NCI-H226 (cell line): Measurements from ENCODE around the gene APP.
"Not testable (repeated sequence)": the region's sequence is repeated elsewhere in the genome, so short reads cannot be mapped to it uniquely, and the experiment has no call there.

ENCODE experiments used
- DNase-seq: peaks from one replicate; pipeline ENCODE4 v3.0.0-alpha.2; 2015

APP gene

DNA sequence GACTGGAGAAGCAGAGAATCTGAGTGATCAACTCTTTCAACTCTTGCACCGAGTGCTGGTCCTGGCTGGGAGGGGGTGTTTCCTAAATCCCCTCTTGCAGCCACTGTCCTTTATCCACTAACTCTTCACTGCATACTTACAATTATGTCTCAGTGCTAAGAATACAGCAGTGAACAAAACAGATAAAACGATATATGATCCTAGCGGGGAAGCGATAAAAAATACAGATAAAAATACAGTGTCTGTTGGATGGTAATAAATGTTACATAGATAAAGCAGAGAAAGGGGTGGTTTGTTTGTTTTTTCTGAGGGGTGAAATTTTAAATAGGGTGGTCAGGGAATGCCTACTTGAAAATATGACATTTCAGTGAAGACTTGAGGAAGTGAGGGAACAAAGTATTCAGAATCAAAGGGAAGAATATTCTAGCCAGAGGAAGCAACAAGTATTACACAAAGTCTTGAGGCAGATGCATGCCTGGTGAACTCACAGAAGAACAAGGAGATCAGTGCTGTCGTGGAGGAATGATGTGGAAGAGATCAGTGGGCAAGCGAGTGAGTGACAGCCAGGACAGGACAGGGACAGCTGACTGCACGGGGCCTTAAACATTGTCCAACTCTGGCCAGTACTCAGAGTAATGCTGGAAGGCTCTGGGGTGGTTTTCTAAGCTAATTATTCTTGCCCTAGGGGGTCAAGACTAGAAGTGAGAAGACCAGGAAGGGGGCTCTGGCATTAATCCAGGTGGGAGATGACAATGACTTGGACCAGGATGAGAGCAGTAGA, 110.0 kb downstream of the APP start:
- DNase-seq = no peak

DNA sequence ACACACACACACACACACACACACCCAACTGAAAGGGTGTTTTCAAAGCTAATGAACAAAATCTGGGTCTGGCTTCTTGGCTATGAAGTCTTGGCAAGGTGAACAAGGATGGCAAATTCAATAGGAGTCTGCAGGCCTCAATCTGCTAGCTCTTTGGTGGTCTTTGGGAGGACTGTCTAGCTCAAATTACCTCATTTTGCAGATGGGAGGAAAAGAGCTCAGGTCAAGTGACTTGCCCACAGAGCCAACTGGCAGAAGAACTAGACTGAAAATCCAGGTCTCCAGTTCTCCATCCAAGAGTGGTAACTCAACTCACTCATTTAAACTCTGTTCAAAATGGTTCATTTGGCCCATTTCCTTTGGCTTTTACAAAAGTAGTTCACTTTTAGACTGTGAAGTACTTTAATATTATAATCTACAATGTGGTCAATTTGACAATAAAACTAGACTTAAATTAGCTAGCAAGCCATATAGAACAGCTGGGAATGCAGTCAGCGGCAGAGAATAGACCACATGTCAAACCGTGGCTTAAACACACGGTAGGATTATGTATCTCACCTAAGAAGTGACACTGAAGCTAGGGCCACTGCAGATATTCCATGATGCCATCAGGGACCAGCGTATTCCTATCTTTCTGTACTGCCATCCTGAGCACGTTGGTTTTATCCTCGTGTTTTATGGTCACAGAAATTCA, 112.9 kb downstream of the APP start:
- no peak for DNase-seq

DNA sequence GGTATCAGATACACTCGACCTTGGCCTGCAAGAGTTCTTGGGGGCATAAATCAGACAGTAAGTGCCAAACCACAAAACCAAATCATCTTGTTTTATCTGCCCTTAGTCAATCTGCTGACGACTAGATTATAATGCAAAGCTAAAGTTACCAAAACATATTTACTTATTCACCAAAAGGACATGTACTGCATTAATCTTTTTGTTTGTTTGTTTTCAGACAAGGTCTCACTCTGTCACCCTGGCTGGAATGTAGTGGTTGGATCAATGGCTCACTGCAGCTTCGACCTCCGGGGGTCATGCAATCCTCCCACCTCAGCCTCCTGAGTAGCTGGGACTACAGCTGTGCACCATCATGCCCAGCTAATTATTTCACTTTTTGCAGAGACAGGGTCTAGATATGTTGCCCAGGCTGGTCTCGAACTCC, 114.7 kb downstream of the APP start:
- DNase-seq = peak; percentile 16

DNA sequence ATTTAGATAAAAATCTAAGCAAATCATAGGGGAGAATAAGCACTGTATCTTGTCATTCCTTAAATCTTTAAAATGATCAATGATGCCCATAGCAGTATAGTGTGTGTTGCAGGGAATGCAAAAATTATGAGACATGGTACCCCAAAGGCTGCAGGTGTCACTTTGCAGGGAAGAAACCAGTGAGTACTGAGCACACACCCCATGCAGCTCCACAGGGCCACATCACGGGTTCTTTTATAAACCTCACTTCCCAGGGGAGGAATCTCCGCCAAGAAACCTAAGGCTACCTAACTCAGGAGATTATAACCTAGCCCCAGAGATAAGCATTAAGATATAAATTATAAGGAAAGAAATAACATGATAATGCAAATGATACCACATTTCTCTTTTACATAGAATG, 115.6 kb downstream of the APP start:
- DNase-seq = no peak

DNA sequence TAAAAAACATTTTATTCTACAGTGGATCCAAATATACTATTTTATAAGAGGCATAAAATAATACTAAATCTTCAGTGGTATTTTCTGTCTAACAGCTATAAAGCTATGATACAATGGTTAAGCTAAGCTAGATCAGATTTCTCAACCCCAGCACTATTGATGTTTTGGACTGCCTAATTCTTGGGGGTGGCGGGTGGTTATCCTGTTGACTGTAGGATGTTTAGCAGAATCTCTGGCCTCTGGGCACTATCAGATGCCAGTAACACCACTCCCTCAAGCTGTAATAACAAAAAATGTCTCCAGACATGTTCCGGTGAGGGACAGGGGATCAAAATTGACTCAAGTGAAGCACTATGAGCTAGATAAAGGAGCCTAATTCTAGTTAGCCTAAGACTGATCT, 118.5 kb downstream of the APP start:
- no peak for DNase-seq

DNA sequence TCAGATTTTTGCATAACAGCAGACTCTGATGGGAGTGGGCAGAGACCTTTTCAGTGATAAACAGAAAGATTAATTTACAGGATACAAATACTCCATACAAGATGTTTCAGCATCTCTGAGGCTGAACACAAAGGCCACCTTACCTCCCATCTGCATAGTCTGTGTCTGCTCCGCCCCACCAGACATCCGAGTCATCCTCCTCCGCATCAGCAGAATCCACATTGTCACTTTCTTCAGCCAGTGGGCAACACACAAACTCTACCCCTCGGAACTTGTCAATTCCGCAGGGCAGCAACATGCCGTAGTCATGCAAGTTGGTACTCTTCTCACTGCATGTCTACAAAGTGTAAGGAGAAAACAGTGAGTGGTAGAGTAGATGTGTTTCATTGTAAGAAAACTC, 119.7 kb downstream of the APP start:
- no peak for DNase-seq

DNA sequence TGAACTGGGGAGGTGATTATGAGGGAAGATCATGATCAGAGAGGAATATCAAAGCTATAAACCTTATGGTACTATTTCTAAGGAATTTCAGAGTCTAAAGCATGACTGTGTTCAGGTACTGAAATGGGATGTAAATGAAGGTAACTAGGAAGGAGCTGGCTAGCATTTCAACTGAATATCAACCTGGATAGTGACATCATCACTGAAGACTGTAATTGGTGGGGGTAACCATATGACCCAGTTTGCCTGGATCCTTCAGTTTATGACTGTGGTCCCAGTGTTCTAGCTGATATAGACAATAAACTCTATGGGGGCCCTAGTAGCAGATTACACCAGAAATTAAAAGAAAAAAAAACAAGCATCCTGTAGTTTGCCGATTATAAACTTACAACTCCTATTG, 120.8 kb downstream of the APP start:
- DNase-seq = no peak

DNA sequence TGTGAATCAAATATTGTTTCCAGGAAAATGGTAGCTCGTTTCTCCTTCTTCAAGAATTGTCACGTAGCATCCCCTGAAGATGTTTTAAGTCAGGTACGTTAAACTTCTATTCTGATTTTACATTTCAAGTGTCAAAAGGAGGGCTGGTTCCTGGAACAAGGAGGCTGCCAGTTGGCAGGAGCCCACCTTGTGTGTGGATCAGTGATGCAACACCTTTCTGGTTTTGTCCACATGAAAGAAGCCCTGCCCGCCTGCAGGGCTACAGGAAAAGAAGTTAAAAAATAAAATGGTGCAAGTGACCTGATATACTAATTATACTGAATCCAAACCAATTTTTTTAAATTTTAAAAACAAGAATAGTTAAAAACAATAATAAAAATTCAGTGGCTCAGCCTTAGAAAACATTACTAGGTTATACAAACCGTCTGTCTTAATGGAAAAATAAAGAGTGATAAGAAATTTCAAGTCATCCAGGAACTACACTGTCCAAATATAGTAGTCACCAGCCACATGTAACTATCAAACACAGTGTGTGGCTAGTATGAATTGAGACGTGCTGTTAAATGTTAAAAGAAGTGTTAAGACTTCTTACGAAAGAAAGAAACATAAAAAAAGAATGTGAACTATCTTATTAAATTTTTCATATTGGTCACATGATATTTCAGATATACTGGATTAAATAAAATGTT, 123.1 kb downstream of the APP start:
- no peak for DNase-seq

DNA sequence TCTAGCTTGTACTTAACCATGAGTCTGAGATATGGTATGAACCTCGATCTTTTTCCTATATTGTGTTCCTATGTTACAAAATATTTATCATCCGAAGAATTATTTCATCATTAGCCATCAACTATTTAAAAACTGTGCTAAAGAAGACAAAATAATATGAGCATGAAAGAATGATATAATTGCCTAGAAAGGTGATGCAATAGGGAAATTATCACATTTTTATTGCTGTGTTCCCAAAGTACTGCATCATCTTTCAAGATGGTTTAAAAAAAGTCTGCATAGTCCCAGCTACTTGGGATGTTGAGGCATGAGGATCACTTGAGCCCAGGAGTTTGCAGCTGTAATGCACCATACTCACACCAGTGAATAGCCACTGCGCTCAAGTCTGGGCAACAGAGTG, 126.7 kb downstream of the APP start:
- no peak for DNase-seq

DNA sequence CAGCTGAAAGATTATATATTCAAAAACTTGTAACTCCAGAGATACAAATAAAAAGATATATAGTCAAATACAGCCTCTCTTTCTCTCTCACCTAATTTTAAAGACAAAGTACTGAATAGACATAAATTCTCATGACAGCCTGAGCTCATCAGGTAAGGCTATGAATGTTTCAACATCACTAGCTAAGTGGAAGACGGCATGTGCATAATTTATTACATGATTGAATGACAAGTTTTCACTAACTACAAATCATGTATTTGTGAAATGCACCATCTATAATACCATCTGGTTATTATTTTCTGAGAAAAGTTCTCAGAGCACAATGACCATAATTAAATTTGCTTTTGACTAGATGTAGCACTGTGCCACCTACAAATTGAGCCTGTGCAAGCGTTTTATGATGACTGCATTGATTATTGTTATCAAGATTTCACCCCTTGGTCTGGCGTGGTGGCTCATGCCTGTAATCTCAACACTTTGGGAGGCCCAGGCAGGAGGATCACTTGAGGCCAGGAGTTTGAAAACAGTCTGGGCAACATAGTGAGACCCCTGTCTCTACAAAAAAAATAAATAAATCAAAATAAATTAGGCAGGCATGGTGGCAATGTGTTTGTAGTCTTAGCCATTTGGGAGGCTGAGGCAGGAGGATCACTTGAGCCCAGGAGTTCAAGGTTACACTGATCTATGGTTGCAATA, 128.2 kb downstream of the APP start:
- DNase-seq = no peak

DNA sequence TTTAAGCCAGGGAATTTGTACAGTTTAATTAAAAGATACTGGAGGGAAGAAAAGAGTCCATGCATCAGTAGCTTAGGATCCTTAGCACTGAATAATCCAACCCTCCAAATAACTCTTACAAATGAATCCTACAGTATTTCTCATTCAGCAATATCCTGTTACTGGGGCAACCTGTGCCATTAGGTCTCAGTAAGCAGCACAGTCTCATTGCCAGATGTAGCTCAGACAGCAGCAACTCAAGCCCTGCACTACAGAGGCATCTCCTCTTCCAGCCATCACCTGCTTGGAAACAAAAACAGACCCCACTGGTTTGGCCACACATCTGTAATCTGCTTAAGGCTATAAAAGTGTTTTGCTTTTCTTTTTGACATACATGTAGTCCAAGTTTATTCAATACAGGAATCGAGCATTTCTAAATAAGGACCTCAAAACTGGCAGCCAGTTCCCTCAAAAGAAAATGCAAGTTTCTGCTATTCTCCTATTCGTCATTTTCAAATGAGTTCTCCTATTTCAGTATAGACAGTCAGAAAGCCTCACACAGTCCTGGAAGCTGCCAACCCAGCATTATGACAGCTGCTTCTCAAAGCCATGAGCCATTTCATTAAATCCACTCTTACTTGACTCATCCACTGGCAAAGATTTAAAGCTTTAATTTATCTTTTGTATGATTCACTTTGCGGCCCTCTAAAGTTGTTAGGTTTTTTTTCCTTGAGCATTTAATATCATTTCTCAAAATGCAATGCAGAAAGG, 129.0 kb downstream of the APP start:
- DNase-seq = no peak

DNA sequence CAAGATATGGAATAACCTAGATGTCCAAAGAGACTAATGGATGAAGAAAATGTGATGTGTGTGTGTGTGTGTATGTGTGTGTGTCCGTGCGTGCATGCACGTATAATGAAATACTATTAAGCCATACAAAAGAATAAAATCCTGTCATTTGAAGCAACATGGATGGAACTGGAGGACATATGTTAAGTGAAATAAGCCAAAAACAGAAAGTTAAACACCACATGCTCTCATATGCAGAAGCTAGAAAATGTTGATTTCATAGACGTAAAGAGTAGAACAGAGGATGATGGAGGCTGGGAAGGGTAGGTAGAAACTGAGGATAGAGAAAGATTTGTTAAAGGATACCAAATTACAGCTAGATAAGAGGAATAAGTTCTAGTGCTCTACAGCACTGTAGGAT, 133.7 kb downstream of the APP start:
- no peak for DNase-seq

DNA sequence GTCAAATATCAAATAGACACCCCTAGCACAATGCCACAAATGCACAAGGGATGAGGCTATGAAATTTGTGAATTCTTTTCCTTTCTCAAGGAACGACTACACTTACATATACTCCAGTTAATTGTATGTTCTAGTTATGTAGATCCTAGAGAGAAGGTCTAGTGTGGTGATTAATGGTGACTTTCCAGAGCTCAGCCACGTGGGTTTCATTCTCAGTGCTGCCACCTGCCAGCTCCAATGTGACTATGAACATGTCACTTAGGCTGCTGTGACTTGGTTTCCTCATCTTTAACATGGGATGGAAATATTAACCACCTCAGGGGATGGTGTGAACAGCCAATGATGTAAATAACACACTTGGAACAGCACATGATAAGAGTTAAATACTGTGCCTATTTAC, 138.3 kb downstream of the APP start:
- DNase-seq = no peak

DNA sequence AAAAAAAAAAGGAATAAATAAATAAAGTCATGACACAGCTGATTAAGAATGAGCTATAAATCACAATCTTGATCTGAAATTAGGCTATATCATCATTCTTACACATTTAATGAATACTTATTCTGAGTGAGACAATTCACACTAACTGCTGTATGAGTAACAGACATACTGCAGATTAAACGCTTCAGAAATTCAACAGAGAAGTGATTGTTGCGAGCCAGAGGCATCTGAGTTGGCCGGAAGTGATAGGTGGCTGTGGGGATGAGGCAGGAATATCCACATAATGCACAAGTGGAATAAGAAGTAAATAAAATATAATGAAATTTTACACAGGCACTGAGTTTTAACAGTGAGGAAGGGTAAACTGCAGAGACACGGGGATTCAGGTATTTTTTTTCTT, 142.4 kb downstream of the APP start:
- DNase-seq = no peak

DNA sequence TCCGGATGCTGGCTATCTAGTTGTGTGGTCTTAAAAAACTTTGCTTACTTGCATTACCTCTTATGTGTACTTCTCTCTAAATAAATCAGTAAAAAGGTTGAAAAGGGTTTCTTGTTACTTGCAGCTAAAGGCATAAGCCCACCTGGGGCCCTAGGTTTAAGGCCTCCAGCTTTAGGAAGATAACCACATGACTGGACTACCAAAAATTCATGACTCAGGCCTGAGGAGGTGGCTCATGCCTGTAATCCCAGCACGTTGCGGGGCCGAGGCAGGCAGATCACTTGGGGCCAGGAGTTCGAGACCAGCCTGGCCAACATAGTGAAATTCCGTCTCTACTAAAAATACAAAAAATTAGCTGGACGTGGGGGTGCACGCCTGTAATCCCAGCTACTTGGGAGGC, 142.9 kb downstream of the APP start:
- no peak for DNase-seq

DNA sequence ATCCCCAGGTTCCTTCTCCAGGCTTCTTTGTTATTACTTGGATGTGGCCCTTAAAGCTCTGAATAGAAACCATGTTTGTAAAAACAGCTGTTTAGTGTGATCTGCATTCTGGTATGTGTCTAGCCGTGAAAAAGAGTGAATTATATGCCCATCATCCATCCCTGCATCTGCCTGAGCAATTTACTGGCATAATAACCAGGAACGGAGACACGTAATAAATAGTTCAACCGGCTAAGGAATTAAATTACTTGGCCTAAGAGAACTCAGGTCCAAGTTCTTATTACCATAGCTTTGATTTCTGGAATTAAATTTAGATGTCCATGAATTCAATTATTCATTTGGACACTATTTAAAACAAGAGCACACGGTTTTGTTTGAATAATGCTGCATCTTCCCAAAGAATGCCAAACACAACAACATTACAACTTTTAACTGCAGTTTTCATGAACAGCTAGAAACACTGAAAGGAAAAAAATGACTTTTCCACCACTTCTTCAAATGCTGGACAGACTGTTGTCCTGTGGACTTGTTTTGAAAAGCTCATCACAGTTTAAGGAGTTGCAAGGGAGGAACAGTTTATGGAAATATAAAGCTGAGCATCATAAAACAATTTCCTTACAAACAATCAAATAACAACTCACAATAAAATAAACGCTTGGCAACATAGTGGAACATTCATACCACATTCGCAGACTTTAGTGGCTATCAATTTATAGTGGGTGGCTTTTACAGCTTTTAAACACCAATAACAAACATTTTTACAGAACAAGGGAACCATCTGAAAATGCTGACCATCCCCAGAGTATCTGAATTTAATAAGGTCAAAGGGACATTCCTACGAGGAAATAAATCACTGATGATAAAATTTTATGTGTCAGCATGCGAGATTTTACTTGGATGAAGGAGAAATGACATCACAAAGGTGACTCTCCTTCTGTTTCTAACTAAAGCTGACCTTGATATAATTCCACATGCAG, 144.7 kb downstream of the APP start:
- no peak for DNase-seq

DNA sequence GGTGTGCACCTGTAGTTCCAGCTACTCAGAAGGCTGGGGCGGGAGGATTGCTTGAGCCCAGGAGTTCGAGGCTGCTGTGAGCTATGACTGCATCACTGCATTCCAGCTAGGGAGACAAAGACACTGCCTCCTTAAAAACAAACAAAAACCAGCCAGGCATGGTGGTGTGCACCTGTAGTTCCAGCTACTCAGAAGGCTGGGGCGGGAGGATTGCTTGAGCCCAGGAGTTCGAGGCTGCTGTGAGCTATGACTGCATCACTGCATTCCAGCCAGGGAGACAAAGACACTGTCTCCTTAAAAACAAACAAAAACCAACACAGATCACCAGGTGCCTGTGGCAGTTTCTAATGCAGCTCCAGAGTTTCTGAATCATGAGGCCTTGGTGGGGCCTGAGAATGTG, 147.2 kb downstream of the APP start:
- not testable (repeated sequence) for DNase-seq

DNA sequence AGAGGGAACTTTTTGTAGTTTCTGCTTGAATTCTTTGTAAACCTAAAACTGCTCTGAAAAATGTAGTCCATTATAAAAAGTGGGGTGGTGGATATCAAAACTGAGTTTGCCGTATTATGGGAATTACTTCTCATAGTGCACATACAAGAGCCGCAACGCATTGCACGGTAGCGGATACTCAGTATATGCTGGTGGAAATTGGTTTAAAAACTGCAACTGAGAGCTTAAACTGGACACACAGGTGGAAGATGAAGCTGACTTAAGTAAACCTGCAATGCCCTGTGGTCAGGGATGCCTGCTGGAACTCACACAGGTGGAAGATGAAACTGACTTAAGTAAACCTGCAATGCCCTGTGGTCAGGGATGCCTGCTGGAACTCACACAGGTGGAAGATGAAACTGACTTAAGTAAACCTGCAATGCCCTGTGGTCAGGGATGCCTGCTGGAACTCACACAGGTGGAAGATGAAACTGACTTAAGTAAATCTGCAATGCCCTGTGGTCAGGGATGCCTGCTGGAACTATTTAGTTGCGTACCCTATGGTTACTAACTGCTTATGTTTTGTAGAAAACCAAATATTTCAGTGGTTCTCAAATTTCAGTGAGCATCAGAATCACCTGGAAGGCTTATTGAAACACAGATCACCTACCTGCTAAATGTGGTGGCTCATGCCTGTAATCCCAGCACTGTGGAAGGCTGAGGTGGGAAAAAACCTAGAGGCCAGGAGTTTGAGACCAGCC, 147.8 kb downstream of the APP start:
- DNase-seq = not testable (repeated sequence)

DNA sequence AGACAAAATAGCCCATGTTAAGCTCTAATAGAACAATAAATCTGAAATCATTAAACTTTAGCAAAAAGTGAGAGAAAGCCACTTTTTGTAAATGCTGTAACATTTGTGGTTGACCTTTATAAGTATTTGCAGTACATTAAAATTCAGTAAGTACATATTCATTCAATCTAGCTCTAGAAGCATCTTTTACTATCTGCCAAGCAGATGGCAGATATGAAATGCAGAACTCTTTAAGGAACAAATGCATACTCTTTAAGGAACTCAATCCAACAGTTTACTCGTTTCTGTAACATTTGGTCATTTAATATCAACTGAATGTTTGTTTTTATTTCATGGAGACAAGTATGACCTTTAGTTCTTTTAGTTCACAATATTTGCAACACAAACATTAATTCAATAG, 150.1 kb downstream of the APP start:
- no peak for DNase-seq

DNA sequence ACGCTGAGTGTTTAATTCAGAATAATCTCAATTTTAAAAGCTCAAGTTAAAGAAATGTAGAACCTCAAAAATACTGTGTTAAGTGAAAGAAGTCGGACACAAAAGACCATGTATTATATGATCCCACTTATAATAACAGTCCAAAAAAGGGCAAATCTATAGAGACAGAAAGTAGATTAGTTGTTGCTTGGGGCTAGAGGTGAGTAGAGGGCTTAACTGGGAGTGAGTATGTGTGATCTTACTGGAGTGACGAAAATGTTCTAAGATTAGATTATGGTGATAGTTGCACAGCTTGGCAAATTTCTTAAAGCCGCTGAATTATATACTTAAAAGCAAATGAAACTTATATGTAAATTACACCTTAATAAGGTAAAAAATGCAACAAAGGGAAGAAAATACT, 150.5 kb downstream of the APP start:
- no peak for DNase-seq

DNA sequence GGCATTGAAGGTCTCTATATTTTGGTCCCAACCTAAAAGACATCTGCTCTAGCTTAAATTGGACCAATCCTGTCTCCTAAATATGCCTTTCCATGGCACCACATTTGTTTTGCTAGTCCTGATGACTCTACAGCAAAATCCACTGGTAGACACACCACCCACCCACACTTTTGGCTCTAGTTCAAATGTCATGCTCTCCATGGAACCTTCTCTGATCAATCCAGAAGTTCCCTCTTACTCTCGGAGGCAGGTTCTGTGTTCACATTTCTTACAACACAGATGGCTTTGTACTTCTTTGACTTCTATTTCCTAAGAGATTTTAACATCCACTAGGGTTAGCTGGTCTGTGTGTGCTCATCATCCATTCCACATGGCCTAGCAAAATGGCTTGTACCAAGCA, 151.3 kb downstream of the APP start:
- no peak for DNase-seq
